SK-MEL-5 (cell line): ENCODE measurements around the gene TSPO. TPM values are rescaled to one million over a fixed set of nuclear protein-coding genes. Genes with fewer than 3 reads are reported as not detected.

Experiments used
- DNase-seq: peaks from one replicate; pipeline ENCODE4 v3.0.0-alpha.2; 2016; ENCODE audit warnings: low read depth, low spot score
- in situ Hi-C: cut with HindIII; loops from 2 replicates; pipeline ENCODE4 v1.10.0; 2016; ENCODE audit warnings: low sequenced_read_pairs, high pct_unique_total_duplicates, low pct_unique_long_range_greater_than_20kb
- total RNA-seq: library from RNA; depleted of rRNA; stranded (reverse); fragments of >200 nt; shearing (Covaris generic); gene quantifications from 2 replicates; pipeline ENCODE4 v1.2.3, GENCODE V29; 2014

The TSPO gene
- total RNA-seq, 1 experiment from 2014 or later: 244 TPM

- in situ Hi-C loops: no loop called here
- DNase-seq: no peak
Observed at GRCh38 chr22:43183496-43184277, 32.3 kb downstream of the TSPO start.

- no peak for DNase-seq
Observed at GRCh38 chr22:43185860-43186261, 34.5 kb downstream of the TSPO start.

GRCh38 chr22:43186272-43187170, 35.2 kb downstream of the TSPO start, which contains the start of gene TTLL12:
TSS of gene TTLL12 (minus strand) at chr22:43187134. CDS start at chr22:43187069, 65 bp downstream.
- in situ Hi-C loops: no loop called here
- DNase-seq: peak; percentile 43

More at GRCh38 chr22:43185860-43186261, 34.5 kb downstream of the TSPO start:
- in situ Hi-C loops: no loop called here

- peak; percentile 95 for DNase-seq
- in situ Hi-C loops: no loop called here
Observed at GRCh38 chr22:43187171-43188099, 36.1 kb downstream of the TSPO start.

GRCh38 chr22:43188829-43189545, 37.6 kb downstream of the TSPO start:
- in situ Hi-C loops: no loop called here
- no peak for DNase-seq

- in situ Hi-C loops: no loop called here
- no peak for DNase-seq
Observed at GRCh38 chr22:43191831-43192230, 40.5 kb downstream of the TSPO start.

DNA sequence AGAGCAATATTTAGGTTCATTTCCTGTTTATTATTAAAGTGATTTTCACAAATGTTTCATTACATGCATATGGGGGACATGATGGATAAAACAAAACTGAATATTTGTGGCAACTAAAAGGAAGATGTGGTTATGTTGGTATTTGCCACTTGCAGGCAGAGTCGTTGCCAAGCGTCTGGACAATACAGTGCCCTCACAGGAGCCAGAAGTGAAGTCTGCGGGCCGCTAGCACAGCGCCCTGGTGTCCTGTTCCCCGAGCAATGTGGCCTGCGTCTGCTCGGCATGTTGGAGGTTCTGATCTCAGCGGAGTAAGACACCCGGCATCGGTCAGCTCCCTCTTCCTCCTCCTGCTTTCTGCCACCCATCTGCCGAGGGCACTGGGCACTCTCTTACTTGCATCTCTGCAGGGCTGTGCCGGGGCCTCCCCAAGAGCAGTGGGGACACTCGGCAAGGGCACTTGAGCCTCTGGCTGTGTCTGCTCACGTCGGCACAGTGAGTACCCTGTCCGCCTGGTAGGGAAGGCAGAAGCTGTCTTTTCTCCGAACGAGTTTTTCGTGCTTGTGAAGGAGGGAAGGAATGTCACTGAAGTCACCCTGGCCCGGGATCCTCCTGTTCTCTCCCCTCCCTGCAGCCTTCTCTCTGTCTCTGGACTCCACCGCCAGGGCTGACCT, 46.0 kb downstream of the TSPO start:
- DNase-seq: no peak
- in situ Hi-C loops: no loop called here

- in situ Hi-C loops: no loop called here
Observed at GRCh38 chr22:43198126-43198525, 46.8 kb downstream of the TSPO start.

GRCh38 chr22:43198936-43199335, 47.6 kb downstream of the TSPO start:
- no peak for DNase-seq
- in situ Hi-C loops: no loop called here

More at GRCh38 chr22:43198126-43198525, 46.8 kb downstream of the TSPO start:
- DNase-seq: no peak

DNA sequence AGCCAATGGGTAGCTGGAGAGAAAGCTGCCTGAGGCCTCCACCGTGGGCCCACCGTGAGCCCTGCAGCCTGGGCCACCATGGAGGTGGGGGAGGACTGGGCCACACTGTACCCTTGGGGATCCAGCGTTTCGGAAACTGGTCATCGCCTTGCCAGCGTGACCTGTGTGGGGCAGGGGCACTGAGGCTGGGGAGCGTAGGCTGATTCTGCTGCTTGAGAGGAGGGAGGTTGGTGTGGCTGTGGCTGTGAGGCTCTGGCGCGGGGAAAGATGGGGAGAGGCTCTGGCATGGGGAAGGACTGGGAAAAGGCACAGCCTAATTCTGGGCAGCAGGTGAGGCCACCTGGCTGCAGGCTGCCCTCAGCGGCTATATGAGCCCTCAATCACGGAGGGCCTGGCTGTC, 48.2 kb downstream of the TSPO start:
- in situ Hi-C loops: no loop called here
- DNase-seq: no peak

- in situ Hi-C loops: no loop called here
Observed at GRCh38 chr22:43200031-43200430, 48.7 kb downstream of the TSPO start.

DNA sequence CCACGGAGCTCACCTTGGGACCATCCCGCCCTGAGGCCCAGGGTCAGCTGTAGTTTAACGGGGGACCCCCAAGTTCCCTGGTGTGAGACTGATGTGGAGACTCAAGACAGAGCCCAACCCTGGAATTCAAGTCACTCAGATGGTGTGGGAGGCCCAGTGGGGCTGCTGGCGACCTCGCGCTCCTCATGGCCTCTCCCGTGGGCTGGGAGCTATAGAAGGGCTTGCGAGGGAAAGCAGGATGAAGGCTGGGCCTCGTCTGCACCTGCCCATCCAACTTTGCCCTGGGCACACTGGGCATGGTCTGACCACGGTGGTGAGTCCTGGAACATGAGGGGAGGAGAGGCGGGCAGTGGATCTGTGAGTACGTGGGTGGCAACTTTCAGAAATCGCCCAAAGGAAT, 49.2 kb downstream of the TSPO start:
- DNase-seq: no peak
- in situ Hi-C loops: no loop called here

More at GRCh38 chr22:43200031-43200430, 48.7 kb downstream of the TSPO start:
- DNase-seq: no peak

DNA sequence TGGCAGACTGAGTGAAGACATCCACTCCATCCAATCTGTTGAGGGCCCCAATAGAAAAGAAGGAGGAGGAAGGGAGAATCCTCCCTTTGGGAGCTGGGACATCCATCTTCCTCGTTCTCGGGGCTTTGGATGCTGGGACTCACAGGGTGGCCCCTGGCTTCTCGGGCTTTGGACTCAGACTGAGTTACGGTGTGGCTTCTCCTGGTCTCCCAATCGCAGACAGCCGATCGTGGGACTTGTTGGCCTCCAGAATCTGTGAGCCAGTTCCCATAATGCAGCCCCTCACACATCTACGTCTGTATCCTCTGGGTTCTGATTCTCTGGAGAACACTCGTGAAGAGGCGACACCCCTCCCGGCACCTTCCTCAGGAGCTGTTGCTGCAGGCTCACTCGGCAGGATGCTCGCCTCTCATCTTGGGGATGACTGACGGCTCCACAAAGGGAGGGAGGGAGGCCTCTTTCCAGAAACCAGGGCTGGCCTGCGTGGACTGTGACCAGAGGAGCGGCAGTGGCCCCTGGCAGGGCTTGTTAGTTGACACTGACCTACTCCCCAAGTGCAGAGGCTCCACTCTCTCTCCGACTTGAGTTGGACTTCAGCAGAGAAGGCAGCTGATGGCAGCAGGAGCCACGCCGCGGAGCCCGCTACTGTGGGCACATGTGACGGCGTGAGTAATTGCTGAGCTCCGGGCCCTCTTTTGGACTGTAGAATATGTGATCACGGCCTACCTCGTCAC, 50.3 kb downstream of the TSPO start:
- in situ Hi-C loops: no loop called here
- DNase-seq: no peak

DNA sequence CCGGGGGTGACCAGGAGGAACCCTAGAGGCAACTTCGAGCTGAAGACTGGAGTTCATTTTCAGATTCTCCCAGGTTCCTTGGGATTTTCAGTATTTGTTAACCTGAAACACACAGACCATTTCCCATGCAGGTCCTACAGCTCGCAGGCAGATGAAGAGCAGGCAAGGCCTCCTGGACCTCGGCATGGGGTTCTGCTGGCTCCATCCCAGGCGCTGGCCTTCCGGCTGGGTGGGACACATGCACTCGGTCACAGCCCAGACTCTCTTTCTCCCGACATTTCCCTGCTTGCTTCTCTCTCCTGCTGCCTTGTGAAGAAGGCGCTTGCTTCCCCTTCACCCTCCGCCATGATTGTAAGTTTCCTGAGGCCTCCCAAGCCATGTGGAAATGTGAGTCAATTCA, 51.0 kb downstream of the TSPO start:
- no peak for DNase-seq

DNA sequence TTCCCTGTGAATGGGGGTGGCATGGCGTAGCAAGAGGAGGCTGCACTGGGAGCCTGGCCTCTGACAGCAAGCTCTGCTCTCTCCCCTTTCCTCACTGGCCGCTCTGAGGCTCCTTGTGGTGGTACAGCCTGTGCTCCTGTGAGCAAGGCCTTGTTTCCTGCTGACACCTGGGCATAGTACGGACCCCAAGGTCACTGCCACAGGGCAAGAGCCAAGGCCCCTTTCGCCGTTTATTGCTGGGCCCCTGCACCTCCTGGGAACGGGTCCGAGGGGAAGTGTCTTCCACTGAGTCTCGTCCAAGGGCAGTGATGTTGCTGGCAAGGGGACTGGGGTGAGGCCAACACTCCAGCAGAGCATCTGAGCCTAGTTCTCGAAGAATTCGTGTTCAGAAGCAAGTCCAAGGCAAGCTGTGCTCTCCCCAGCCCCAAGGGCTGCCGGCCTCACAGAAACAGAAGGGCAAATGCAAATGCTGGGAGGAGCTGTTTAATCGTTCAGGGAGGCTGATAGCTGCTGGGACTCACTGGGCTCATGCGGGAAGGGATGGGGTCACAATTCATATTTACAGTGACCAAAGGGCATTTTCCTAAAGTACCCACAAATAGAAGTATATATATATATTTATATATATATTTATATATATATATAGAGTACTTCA, 51.5 kb downstream of the TSPO start:
- in situ Hi-C loops: no loop called here
- no peak for DNase-seq

More for the DNA sequence above, 51.0 kb downstream of the TSPO start:
- in situ Hi-C loops: no loop called here
